Stimulated activated CD4-positive, alpha-beta T cell treated with anti-CD3 and anti-CD28 coated beads, TNF-alpha, amount 100 ng/mL, for 24 hours (primary cell): ENCODE results near the gene CD44.

Experiments
- DNase-seq, 3 experiments: peaks; one replicate each; pipeline ENCODE4 v3.0.0-alpha.2; 2020; ENCODE audit warnings: low read depth in 3 of 3

Gene CD44

DNA sequence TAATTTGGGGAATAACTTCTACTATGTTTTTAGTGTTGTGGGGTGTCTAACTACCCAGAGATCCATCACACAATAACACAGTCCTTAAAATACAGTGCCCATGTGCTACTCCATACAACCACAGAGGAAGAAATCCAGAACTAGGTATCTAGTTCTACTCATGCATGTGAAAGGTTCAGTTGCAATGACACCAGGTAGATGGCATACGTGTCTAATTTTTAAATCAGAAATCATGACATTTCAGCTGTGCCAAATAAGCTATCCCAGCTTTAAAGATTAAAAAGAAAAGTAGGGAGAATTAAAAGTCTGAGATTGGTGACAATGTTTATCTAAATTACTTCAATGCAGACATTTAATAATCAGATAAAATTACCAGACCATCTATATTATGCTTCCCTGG is 122.2 kb downstream of the CD44 start:
- no peak for DNase-seq

GRCh38 chr11:35262056-35262455 is 123.1 kb downstream of the CD44 start:
- no peak for DNase-seq

DNA sequence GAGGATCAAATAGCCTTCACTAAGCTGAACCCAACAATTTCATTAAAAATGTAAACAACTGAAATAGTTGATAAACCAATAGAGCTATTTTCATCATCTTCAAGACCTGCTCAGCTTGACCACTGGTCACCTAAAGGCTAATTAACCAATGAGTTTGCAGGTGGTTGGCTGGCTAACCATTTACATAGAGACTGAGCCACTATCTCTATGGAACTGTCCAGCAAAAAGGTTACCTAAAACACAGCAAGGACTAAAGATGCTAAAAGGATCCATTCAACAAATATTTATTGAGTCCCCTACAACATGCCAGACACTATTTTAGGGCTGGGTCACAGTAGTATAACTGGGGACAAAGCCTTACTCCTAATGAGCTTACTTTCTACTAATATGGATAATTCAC is 123.8 kb downstream of the CD44 start:
- DNase-seq: no peak

- DNase-seq: no peak
Observed at GRCh38 chr11:35265755-35266454, 126.9 kb downstream of the CD44 start.

- no peak for DNase-seq
Observed at GRCh38 chr11:35267504-35267903, 128.5 kb downstream of the CD44 start.

DNA sequence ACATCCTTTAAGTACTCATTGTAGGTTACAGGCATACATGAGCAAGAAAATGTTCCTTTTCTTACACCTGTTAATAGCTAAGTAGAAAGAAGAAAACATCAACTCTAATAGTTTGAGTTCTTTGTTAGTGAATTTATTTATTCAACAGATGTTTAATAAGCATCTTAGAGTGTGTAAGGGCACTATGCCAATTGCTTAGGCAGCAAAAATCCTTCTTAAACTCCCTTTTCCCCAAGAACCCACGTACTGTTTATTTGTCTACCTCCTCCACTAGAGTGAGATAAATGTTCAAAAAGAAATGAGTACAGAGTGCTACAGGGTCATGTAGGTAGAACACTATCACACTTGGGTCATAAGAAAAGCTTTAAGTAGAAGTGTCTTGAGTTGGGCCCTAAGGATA is 131.4 kb downstream of the CD44 start:
- DNase-seq: no peak

DNA sequence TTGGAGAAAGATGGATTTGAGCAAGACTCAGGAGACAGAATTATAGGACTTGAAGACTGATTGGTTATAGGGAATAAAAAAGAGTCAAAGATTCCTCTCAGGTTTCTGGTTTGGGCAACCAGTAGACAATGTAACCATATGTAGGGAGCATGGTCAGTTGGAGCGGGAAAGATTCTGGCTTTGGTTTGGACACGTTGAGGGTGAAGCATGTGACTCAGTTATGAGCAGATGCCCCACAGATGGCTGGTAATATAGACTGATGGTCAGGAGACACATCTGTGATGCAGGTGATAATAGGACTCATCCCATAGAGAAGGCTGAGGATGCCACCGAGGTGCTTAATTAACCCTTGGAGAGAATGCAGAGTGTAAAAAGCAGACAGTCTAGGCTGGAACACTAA is 132.1 kb downstream of the CD44 start:
- no peak for DNase-seq

GRCh38 chr11:35272391-35272902 is 133.5 kb downstream of the CD44 start:
- peak; percentile 30 to 59 (median 33) for DNase-seq

- DNase-seq: no peak
Observed at GRCh38 chr11:35274909-35275785, 136.2 kb downstream of the CD44 start.

- no peak for DNase-seq
Observed at GRCh38 chr11:35275786-35276170, 136.8 kb downstream of the CD44 start.

DNA sequence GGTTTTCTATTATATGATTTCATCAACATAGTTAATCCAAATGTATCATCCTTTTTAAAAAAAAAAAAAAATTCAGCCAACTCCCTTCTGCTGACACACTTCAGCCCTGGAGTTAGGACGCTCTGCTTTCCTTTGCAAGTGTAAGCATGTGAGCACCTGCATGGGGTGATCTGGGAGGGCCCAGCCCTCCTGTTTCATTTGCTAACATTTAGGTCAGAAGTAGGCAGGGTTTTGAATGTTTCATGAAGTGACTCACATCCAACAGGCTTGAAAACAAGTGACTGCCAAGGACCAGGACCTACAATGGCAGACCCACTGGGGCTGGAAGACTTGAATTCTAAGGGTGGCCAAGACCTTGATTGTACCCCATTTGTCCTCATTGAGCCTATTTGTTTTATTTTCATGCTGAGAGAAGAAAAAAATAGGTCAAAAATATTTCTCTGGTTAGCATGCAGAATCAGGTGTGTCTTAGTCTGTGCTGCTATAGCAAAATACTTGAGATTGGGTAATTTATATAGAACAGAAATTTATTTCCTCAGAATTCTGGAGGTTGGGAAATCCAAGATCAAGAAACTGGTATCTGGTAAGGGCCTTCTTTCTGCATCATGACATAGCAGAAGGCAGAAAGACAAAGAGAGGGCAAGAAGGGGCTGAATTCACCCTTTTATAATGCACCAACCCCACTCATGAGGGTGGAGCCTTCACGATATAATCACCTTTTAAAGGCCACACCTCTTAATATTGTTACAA is 137.6 kb downstream of the CD44 start:
- DNase-seq: no peak

DNA sequence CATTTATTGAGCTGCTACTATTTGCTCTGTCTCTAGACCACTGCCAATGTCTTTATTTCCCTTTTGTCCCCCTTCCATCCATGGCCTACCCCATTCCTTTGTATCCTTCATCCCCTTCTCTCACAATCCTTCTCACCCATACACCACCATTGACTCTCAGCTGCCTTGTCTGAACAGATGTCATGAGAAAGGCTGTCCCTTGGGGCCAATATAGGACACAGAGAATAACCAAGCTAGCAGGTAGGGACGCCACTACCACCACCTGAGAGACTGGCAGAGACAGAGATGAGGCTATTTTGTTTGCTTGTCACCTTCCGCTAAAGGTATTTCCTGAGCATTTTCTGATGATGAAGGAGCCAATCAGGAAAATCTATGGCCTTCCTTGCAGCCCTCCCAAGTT is 138.9 kb downstream of the CD44 start:
- no peak for DNase-seq

GRCh38 chr11:35280727-35281126 is 141.8 kb downstream of the CD44 start:
- no peak for DNase-seq

GRCh38 chr11:35281169-35281688 is 142.3 kb downstream of the CD44 start:
- DNase-seq: no peak
